Activated CD4-positive, alpha-beta T cell treated with anti-CD3 and anti-CD28 coated beads, Interleukin-2, amount 50 U/mL, for 1 hour (primary cell): ENCODE measurements around the gene CHIT1.
A peak's percentile ranks its signal among the peaks of the same experiment; 100 is the strongest.
"Not testable (repeated sequence)": the region's sequence is repeated elsewhere in the genome, so short reads cannot be mapped to it uniquely, and the experiment has no call there.

ENCODE experiments used
- DNase-seq: peaks from one replicate; pipeline ENCODE4 v3.0.0-alpha.2; 2020

CHIT1 gene

DNA sequence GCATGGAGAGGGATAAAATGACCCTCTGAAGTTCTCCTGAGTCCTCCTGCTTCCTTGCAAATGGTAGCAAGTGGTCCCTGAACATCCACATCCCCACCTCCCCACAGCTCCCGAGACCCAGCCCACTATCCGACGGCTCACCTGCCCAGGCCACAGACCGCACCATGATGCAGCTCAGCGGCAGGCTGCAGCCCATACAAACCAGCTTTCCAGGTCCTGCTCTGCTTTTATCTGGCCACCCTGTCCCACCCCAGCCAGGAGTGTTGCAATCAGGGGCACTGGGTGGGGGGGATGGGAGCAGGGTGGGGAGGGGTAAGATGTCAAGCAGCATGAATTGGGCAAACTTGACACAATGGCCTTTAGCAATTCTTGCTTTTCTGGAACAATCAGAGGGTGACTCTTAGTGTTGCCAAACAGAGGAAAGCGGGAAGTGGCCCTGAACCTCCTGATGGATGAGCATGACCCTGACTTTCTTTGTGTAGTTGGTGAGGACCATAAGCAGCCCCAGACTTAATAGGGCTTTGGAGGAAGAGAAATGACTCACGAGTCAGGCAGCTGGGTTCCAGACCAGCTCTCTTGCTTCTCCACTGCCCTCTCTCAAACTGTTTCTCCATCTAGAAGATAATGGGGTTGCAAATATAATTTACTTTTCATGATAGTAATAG lies at the start of gene CHIT1:
Gene CHIT1, minus strand, starts transcription at position 203 of the 665 bp plus-strand sequence. Its CDS starts 37 bp downstream, at position 166.
- no peak for DNase-seq

DNA sequence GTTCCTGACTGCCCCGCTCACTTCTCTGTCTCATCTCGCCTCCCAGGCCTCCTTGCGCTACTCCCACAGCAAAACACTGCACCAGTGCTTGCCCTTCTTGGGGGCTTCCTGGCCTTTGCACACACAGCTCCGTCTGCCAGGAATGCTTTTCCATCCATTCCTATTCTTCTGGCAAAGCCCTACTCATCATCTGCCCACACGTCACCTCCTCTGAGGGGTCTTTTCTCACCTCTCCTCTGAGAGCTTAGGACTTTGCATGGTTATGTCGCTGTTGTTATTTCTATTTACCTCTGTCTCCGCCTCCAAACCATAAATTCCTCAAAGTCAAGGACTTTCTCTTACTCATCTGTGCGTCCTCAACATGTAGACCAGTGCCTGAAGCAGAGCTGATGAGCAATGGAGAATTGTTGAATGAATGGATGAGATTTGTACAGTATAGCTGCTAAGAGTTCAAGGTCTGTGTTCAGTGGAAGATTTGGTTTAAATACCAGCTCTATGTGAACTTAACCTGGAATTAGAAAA lies 49.5 kb upstream of the CHIT1 start:
- no peak for DNase-seq

DNA sequence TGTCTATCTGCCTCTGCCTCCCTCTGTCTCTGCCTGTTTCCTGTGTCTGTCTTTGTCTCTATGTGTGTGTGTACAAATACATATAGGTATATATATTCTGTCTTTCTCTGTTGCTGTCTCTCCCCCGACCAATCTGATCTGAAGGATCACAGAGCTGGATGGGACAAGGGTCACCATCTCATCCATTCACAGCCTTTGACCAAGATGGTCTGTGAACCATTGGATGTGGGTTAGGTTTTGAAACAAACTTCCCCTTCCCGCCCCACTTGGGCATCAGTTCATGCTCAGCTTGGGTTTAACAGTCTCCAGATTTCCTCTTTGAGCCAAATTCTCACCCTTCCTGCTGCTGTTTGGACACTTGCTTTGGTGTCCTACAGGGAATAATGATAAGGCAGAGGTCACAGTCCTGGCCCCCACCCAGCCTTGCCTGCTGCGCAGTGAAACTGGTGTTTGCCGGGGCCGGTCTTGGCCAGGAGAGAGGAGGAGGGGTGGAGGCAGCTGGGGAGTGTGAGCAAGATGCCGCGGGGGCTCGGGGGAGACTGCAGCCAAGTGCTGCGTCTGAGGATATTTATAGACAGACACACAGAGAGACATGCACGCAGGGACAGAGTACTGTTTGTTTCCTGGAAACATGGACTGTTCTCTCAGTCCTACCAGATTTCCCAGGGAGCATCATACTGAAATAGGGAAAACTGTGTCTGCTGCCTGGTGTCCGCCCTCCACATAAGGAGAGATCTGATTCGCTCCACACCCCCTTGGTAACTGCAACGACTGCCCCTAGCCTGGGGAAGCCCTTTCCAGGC lies 48.8 kb upstream of the CHIT1 start:
- DNase-seq = no peak

DNA sequence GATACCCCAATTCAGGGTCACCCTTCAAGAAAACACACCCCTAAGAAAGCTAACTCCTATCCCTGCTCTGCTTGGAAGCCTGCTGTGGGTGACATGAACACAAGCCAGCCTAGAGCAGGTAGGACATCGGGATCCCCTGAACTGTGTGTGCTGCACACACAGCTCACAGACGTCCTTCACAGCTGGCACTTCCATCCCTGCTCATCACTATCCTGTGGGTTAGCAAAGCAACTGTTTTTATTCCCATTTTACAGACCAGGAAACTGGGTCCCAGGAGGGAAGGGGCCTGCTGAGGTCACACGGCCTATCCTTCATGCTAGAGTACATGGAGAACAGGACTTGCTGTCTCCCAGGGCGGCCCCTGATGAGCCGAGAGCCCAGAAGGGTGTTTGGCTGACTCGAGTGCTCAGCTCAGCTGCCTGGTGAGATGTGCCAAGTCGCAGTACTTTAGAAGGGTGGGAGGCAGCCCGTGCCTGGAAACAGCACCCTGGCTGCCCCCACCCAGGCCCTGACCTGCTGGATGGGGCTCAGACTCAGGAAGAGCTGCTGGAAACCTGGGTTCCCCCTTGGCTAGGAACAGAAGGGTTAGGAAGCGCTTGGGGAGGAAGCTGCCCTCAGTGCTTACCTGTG lies 47.6 kb upstream of the CHIT1 start:
- no peak for DNase-seq

DNA sequence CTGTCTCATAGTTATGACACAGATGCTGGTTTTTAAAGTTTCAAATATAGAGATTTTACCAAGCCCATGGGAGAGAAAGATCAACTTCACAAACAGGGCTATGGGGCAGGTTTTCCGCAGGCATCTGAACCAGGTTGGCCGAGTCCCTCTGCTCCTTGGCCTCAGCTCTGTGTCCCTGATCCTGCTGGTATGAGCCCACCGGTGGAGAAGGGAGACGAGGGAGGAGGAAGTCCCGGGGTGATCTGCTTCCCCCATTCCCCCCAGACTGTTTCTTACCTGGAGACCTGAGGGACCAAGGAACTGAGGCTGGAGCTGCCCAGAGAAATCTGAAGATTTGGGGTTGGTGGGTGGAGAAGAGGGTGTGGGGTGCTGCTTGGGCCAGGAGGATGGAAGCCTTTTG lies 46.9 kb upstream of the CHIT1 start:
- no peak for DNase-seq

DNA sequence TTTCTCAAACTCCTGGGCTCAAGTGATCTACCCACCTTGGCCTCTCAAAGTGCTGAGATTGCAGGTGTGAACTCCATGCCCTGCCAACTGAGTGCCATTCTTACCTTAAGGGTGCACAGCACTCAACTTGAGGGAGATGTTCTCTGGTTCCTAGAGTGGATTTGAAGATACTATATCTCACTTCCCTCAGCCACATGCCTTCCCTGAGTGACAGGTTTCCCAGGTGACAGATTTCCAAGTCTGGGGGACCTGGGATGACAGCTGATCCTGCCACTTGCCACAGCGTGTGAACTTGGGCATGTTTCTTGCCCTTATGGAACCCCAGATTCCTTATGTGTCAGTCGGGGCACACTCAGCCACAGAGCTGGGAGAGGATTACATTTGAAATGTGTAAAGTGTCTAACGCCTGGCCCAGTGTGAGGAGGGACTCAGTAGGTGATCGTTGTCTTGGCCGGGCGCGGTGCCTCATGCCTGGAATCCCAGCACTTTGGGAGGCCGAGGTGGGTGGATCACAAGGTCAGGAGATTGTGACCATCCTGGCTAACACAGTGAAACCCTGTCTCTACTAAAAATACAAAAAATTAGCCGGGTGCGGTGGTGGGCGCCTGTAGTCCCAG lies 46.3 kb upstream of the CHIT1 start:
- DNase-seq = no peak

DNA sequence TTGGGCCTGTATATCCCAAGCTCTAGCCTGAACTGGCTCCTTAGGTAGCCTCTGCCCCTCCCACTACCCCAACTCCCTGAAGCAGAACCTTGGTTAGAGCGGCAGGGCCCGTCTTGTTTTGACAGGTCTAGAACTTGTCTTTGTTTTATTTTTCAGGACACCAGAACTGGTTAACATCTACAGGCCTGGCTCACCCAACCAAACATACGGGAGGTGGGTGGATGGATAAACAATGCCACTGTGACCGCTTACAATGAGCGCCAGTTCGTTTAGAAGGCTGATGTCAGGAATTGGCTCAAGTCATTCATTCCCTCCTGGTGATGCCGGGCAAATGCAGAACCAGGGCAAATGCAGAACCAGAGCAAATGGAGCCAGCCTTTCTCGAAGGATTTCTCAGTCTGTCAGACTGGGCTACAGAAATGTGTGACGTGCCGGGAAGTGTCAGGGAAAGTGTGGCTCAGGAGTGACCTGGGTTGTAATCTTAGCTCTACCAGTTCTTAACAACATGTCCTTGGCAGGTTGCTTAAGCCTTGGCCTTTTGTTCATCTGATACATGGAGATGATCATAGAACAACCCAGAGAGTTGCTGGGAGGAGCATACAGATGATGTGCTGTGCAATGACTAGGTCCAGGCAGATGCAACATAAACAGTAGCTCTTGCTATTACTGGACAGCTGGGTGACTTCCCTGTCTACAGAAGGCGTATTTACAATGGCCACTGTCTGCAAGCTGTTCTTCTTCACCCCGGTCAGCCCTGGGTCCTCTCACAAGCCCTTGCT lies 45.3 kb upstream of the CHIT1 start:
- DNase-seq = no peak

DNA sequence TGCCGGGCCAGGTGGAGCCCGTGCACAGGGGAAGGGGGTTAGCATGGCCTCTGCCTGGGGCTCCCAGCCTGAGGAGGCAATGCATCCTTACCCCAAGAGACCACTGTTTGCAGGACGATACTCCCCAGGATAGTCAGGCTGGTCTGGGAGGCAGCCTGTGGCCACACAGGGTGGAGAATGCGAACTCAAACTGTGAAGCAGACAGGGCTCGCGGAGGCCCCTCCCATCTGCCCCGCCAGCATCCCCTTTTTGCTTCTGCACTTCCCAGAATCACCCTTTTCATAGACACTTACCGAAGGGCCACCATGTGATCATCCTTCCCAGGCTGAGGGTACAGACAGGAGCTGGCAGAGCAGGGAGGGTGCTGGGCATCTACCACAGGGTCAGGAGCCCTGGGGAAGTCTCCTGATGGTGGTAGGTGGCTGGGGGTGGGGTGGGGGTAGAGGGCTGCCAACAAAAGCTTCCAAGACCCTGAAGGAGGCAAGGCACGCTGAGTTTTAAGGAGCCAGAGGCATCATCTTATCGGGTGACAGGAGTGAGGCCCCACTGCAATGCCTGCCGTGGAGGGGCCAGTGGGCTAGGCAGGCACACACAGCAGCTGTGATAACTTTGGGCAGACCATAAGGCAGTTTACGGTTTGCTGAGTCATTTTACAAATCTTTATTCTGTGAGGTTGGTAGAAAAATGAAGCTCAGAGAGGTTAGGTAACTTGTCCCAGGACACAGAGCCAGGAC lies 44.6 kb upstream of the CHIT1 start:
- DNase-seq = no peak

DNA sequence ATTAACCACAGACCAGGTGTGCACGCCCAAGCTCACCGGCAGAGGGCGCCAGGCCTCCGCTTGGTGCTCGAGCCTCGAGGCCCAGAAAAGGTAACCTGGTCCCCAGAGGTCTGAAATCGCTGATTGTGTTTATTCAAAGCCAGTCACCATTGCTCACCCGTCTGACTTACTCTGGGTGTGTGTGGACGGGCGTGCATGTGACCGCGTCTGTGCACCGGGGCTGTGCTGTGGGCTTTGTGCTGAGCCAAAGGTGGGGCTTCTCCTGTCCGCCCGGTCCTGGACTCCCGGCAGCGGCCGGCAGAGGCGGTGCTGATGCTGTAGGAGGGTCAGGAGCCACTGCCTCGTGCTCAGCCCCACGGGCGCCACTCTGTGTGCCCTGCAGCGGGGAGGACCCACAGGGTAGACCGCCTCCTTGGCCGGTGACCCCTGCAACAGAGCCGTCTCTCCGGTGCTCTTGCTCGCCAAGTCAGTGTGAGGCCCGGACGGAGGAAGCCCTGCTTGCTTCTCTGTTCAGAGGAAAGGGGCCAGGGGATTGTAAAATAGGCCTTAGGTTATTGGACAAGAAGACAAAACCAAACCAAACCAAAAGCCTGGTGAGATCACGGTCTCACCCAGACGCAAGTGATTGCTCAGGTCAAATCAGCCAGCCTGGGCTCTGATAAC lies 43.9 kb upstream of the CHIT1 start:
- DNase-seq = peak; percentile 93

DNA sequence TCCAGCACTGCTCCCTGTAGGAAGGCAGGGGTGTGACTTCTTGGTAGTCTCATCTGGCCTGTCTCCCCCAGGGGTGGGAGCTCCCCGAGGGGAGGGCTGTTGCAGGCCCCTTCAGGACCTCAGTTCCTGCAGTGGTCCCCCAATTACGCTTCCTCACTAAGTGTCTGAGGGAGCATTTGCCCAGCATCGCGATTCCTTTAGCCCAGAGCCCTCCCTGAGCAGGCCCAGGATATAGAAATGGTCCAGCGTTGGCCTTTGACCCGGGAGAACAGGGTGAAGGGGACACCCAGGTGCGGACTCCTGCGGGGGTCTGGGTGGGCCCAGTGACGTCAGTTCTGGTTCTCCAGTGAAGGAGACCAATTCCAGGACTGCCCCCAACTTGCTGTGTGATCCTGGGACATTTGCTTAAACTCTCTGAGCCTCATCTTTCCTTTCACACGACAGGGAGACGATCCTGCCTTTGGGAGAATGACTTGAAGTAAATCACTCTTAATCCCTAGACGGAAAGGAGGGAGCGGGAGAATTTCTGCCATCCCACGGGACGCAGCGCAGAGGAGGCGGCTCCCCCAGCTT lies 43.2 kb upstream of the CHIT1 start:
- DNase-seq = no peak

DNA sequence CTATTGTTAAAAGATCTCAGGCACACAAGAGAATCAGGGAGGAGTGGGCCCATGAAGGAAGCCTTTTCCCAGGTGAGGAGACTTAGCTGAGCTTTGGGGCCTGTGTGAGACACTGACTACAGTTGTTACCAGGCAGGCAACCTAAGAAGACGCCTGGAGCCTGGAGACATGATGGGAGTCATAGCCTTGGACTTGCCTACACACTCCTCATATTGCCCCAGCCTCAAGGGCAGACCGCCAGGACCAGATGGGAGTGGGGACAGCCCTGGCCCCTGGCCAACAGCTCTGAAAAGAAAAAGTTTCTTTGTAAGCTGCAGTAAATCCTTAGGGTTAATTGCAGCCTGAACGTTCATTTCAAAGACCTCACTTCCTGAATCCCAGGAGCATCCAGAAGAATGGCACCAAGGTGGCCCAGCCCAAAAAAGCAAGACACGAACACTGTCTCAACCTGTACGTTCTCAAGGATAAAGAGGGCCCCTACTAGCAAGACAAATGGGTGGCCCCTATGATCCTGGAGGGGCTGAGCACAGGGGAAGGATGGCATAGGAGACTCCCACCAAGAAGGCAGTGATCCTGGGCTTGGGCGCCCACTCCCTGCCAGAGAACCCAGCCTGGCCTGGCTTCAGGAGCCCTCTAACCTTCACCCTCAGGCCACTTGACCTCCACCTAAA lies 42.6 kb upstream of the CHIT1 start:
- DNase-seq = no peak

DNA sequence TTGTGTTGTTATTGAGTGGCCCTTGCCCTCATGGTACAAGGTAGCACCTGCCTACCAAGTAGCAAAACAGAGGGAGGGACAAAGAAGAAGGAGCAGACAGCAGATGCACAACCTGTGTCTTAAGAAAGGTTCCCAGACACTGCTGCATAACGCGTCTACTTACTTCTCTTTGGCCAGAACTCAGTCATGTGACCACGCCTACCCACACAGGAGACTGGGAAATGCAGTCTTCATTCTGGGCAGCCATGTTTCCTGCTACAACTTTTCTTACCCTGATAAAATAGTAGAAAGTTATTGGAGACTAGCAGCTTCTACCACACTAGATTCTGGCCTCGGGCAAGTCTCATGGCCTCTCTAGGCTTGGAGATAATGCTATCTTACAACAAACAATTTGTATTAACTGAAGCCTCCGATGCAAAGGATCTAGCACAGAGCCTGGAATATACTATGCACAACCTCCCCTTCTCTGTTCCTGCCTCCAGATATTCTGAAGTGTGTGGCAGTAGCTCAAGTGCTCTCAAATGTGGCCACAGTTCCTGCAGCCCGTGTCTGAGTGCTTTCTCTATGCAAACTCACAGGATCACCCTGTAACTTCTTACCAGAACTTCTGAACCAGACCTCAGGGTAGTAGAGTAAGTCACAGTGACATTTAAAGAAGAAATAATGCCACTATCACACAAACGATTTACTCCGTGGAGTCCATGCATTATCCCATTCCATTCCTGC lies 41.7 kb upstream of the CHIT1 start:
- DNase-seq = peak; percentile 65

DNA sequence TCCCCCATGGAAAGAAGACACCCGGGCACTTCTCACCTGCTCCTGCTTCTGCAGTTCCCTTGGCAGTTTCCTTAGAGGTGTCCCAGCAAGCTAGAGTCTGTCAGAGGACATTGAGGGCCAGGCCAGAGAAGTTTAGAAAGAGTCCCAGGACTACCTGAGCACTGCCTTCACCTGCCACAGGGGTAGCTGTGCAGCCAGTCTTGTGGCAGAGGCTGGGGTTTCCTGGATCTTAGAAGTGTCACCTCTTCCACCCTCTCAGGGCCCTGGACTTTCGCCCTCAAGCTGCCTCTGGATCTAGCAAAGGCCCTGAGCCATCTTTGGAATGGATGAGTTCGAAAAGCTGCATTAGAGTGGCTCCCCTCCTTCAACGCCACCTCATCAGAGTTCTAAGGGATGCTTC lies 41.0 kb upstream of the CHIT1 start:
- DNase-seq = no peak

DNA sequence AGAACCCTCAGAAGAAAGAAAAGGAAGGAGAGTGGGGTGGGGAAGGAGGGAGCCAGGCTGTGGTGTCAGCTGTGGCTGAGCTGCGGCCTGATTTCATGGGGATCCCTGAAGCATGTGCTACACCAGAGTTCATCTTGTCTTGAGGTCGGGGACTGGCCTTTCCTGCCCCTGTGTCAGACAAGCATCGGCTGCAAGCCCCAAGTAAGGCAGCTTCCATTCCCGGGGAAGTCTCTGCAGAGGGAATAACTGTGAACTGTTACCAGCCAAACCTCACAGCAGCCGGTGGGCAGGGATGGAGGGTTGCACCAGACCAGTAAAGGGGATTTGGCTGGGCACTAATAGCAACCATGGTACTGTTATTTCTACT lies 40.2 kb upstream of the CHIT1 start:
- DNase-seq = no peak

DNA sequence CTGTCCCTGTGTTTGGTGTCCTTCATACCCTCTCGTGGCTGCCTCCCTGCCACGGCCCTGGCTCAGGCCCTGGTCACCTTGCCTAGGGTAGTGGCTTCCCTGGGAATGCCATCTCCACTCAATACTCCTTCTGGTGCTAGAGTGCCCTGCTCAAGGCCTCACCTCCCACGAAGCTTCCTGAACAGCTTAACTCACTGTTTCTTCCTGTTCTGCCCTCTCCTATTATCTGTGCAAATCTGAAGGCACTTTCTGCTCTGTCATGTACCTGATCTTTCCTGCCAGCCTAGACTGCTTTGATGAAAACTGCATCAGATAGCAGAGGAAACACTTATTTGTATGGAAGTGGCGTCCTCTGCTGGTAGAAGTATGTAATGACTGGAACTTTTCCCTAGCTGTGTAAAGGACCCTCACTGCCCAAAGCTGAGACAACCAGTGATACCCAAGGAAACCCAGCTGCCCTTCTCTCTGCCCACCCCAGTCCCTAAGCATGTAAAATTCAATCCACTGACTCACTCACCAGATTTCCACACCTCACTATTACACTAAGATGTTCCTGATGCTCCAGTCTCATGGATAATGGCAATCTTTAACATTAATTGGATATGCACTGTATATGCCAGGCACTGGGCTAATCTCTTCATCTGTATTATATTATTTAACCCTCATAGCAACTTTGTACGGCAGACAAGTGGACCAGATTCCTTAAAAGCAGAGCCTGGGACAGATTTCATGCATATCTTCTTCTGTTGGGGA lies 39.6 kb upstream of the CHIT1 start:
- no peak for DNase-seq

DNA sequence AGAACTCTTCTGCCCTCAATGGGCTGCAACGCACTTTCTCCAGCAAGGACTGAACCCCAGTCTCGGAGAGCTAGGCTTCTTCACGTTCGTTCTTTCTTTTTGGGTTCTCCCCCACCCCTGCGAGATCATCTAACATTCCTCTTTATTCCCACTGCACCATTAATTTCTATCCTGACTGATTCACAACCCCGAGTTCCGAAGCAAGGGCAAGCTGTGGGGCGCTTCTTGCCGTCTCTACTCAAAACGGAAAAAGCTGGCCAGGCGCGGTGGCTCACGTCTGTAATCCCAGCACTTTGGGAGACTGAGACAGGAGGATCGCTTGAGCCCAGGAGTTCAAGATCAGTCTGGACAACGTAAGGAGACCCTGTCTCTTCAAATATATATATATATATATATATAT lies 38.4 kb upstream of the CHIT1 start:
- DNase-seq = no peak

DNA sequence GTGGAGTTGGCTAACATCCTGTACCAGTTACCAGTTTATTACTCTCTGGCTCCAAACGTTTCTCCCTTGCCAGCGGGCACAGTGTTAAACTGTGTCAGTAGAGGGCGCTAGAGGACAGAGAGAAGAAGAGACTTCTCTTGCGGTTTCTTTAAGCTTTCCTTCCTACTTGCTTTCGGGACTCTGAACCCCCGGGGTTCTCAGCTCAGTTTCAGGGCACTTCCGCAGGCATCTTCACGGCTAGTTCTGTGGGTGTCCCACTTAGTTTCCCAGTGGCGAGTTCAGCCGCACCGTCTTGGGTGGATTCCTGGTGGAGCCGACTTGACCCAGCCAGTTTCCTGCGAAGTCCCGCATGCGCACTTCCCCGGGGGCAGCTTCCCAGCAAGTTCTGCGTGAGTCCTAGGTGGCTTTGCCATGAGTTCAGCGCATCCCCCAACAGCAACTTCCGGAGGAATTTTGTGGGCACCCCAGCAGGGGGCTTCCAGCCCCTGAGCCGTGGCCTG lies 37.9 kb upstream of the CHIT1 start:
- DNase-seq = peak; percentile 74

DNA sequence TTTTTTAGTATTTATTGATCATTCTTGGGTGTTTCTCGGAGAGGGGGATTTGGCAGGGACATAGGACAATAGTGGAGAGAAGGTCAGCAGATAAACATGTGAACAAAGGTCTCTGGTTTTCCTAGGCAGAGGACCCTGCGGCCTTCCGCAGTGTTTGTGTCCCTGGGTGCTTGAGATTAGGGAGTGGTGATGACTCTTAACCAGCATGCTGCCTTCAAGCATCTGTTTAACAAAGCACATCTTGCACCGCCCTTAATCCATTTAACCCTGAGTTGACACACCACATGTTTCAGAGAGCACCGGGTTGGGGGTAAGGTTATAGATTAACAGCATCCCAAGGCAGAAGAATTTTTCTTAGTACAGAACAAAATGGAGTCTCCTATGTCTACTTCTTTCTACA lies 36.7 kb upstream of the CHIT1 start:
- not testable (repeated sequence) for DNase-seq

DNA sequence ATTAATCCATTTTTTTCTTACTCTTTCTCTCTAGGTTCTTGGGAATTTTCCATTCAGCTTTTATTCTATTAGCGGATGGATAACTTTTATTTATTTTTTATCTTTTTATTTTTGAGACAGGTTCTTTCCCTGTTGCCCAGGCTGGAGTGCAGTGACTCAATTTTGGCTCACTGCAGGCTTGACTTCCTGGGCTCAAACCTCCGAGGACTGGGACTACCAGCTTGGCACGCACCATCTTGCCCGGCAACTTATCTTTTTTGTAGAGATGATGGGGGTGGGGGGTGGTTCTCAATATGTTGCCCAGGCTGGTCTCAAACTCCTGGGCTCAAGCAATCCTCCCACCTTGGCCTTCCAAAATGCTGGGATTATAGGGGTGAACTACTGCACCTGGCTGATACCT lies 36.1 kb upstream of the CHIT1 start:
- no peak for DNase-seq
